SK-N-SH (cell line): ENCODE data around the gene PCGF3.

Experiments used
- CHD2 ChIP-seq: fragments of 150-350 bp; IDR thresholded peaks from 2 replicates; pipeline ENCODE4 v1.6.1; 2018; ENCODE audit warnings: low read length; ENCODE audit not compliant: partially characterized antibody
- EP300 ChIP-seq, 2 experiments: IDR thresholded peaks; 2 replicates each; pipeline versions ENCODE4 v1.4.0 to v1.6.1; 2012; ENCODE audit warnings: borderline replicate concordance in 1 of 2, low read depth in 1 of 2, low read length in 1 of 2
- EZH2phosphoT487 ChIP-seq: fragments of 200-600 bp; sonication (generic); IDR thresholded peaks from 2 replicates; pipeline ENCODE4 v1.6.1; 2017; ENCODE audit warnings: low read depth, mixed run types, mild to moderate bottlenecking, antibody characterized with exemption, moderate library complexity, borderline replicate concordance
- JUND ChIP-seq: IDR thresholded peaks from 2 replicates; pipeline ENCODE4 v1.4.0; 2012
- MXI1 ChIP-seq: IDR thresholded peaks from 2 replicates; pipeline ENCODE4 v1.6.1; 2012; ENCODE audit warnings: mild to moderate bottlenecking, low read depth, low read length, improper control_type of control experiment
- NFIC ChIP-seq: IDR thresholded peaks from 2 replicates; pipeline ENCODE4 v1.4.0; 2012; ENCODE audit warnings: borderline replicate concordance
- POLR2AphosphoS5 ChIP-seq: IDR thresholded peaks from 2 replicates; pipeline ENCODE4 v1.6.1; 2012; ENCODE audit warnings: low read depth, low read length
- SIN3A ChIP-seq: IDR thresholded peaks from 2 replicates; pipeline ENCODE4 v1.6.1; 2012; ENCODE audit warnings: low read depth, mild to moderate bottlenecking, low read length, moderate library complexity, borderline replicate concordance
- TF ChIP-seq, protein P1 (sequence below): IDR thresholded peaks from 2 replicates; pipeline ENCODE4 v1.4.0; 2012; ENCODE audit warnings: low read depth, borderline replicate concordance
- TF ChIP-seq, protein P2 (sequence below): fragments of 200-600 bp; sonication (generic); IDR thresholded peaks from 2 replicates; pipeline ENCODE4 v1.6.1; 2017; ENCODE audit warnings: antibody characterized with exemption, mild to moderate bottlenecking, moderate library complexity
- TF ChIP-seq, protein P3 (sequence below): IDR thresholded peaks from 2 replicates; pipeline ENCODE4 v1.6.1; 2012; ENCODE audit warnings: mild to moderate bottlenecking, low read depth, low read length, moderate library complexity
- TF ChIP-seq, protein P4 (sequence below): fragments of 150-350 bp; IDR thresholded peaks from 2 replicates; pipeline ENCODE4 v1.6.1; 2017; ENCODE audit warnings: antibody characterized with exemption, low read length, low read depth, borderline replicate concordance
- TF ChIP-seq, protein P5 (sequence below): IDR thresholded peaks from 2 replicates; pipeline ENCODE4 v1.4.0; 2012; ENCODE audit warnings: low read depth

DNA sequence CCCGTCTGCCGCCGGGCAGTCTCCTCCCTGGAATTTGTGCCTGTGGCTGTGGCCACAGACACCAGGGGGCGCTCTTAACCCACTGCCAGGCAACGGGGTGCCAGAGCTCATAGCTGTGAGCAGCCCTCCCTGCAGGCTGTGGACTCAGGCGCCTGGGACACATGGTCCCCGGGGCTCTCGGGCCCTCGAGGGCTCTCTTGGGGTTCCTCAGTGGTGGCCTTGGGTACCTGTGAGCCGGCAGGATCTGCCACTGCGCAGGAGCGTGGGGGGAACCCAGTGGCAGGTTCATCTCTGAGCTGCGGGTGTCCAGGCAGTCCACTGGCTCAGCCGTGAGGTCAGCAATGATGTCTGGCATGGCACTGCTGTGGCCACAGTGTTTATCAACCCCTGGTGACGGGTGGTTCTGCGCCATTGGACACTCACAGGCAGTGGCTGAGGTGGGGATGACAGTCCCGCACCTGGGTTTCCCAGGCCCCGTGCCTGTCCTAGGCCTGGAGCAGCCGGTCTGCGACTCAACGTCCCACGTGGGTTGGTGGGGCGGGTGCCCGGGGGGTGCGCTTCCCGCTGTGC lies 37.2 kb downstream of the PCGF3 start:
- TF ChIP-seq, protein P1, sequence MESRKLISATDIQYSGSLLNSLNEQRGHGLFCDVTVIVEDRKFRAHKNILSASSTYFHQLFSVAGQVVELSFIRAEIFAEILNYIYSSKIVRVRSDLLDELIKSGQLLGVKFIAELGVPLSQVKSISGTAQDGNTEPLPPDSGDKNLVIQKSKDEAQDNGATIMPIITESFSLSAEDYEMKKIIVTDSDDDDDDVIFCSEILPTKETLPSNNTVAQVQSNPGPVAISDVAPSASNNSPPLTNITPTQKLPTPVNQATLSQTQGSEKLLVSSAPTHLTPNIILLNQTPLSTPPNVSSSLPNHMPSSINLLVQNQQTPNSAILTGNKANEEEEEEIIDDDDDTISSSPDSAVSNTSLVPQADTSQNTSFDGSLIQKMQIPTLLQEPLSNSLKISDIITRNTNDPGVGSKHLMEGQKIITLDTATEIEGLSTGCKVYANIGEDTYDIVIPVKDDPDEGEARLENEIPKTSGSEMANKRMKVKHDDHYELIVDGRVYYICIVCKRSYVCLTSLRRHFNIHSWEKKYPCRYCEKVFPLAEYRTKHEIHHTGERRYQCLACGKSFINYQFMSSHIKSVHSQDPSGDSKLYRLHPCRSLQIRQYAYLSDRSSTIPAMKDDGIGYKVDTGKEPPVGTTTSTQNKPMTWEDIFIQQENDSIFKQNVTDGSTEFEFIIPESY, result no peak
- TF ChIP-seq, protein P2, sequence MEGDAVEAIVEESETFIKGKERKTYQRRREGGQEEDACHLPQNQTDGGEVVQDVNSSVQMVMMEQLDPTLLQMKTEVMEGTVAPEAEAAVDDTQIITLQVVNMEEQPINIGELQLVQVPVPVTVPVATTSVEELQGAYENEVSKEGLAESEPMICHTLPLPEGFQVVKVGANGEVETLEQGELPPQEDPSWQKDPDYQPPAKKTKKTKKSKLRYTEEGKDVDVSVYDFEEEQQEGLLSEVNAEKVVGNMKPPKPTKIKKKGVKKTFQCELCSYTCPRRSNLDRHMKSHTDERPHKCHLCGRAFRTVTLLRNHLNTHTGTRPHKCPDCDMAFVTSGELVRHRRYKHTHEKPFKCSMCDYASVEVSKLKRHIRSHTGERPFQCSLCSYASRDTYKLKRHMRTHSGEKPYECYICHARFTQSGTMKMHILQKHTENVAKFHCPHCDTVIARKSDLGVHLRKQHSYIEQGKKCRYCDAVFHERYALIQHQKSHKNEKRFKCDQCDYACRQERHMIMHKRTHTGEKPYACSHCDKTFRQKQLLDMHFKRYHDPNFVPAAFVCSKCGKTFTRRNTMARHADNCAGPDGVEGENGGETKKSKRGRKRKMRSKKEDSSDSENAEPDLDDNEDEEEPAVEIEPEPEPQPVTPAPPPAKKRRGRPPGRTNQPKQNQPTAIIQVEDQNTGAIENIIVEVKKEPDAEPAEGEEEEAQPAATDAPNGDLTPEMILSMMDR, result peak; percentile 91
- no peak for TF ChIP-seq SIN3A
- TF ChIP-seq EZH2phosphoT487, result no peak
- TF ChIP-seq, protein P3, sequence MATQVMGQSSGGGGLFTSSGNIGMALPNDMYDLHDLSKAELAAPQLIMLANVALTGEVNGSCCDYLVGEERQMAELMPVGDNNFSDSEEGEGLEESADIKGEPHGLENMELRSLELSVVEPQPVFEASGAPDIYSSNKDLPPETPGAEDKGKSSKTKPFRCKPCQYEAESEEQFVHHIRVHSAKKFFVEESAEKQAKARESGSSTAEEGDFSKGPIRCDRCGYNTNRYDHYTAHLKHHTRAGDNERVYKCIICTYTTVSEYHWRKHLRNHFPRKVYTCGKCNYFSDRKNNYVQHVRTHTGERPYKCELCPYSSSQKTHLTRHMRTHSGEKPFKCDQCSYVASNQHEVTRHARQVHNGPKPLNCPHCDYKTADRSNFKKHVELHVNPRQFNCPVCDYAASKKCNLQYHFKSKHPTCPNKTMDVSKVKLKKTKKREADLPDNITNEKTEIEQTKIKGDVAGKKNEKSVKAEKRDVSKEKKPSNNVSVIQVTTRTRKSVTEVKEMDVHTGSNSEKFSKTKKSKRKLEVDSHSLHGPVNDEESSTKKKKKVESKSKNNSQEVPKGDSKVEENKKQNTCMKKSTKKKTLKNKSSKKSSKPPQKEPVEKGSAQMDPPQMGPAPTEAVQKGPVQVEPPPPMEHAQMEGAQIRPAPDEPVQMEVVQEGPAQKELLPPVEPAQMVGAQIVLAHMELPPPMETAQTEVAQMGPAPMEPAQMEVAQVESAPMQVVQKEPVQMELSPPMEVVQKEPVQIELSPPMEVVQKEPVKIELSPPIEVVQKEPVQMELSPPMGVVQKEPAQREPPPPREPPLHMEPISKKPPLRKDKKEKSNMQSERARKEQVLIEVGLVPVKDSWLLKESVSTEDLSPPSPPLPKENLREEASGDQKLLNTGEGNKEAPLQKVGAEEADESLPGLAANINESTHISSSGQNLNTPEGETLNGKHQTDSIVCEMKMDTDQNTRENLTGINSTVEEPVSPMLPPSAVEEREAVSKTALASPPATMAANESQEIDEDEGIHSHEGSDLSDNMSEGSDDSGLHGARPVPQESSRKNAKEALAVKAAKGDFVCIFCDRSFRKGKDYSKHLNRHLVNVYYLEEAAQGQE, result no peak
- TF ChIP-seq NFIC, result no peak
- TF ChIP-seq CHD2, result no peak
- no peak for TF ChIP-seq JUND
- no peak for TF ChIP-seq MXI1
- TF ChIP-seq, protein P4, sequence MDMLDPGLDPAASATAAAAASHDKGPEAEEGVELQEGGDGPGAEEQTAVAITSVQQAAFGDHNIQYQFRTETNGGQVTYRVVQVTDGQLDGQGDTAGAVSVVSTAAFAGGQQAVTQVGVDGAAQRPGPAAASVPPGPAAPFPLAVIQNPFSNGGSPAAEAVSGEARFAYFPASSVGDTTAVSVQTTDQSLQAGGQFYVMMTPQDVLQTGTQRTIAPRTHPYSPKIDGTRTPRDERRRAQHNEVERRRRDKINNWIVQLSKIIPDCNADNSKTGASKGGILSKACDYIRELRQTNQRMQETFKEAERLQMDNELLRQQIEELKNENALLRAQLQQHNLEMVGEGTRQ, result no peak
- TF ChIP-seq POLR2AphosphoS5, result no peak
- TF ChIP-seq, protein P5, sequence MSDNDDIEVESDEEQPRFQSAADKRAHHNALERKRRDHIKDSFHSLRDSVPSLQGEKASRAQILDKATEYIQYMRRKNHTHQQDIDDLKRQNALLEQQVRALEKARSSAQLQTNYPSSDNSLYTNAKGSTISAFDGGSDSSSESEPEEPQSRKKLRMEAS, result no peak
- TF ChIP-seq EP300 (IDR thresholded peaks at IDR 0.05; ENCODE audit: borderline replicate concordance in 1 of 2, low read depth in 1 of 2, low read length in 1 of 2), result no peak
